Measurements from ENCODE around the gene KANTR. TPM values are rescaled to one million over a fixed set of nuclear protein-coding genes. Genes with fewer than 3 reads are reported as not detected.

Gene KANTR, protein sequence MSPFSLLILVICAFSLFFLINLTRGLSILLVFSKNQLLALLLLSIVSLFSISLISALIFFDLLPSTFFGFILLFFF
- total RNA-seq: 1.6 and 1.8 TPM in 2 replicates

DNA sequence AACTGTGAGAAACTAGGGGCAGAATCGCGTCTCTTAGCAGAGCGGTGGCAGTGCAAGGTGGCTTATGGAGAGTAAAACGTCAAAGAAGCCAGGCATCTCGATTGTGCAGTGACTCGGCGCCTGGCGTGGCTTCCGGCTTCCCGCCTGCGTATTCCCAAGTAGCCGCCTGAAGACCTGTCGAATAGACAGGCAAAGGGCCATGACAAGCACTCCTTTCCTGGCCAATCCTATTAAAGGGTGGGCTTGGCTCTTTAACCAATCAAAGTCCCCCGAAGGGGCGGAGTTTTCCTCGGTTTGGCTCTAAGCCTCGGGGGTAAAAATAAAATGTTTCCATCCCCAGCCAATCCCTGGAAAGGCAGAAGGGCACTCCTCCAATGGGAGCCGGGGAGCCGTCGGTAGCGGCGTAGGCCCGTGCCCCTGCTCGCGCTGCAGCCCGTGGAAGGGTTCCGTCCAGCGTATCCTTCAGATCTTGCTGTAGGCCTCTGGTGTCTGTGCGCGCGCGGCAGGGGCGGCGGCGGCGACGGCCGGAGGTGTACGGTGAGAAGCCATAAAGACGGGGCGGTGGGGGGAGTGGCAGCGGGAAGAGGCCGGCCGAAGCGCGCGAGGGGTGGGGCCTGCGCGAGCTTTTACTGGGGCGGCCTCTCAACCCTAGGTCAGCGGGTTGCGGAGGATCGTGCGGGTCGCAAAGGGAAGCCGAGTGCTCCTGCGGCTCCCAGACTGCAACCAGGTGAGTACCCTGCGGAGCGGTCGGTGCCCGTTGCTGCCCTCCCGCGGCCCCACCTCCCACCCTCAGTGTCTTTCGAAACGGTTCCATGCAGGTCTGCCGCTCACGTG, at the start of gene KANTR:
KANTR (plus strand) TSS at position 395 of the 834 bp plus-strand sequence. CDS start 30,131 bp downstream, outside the sequence.

DNA sequence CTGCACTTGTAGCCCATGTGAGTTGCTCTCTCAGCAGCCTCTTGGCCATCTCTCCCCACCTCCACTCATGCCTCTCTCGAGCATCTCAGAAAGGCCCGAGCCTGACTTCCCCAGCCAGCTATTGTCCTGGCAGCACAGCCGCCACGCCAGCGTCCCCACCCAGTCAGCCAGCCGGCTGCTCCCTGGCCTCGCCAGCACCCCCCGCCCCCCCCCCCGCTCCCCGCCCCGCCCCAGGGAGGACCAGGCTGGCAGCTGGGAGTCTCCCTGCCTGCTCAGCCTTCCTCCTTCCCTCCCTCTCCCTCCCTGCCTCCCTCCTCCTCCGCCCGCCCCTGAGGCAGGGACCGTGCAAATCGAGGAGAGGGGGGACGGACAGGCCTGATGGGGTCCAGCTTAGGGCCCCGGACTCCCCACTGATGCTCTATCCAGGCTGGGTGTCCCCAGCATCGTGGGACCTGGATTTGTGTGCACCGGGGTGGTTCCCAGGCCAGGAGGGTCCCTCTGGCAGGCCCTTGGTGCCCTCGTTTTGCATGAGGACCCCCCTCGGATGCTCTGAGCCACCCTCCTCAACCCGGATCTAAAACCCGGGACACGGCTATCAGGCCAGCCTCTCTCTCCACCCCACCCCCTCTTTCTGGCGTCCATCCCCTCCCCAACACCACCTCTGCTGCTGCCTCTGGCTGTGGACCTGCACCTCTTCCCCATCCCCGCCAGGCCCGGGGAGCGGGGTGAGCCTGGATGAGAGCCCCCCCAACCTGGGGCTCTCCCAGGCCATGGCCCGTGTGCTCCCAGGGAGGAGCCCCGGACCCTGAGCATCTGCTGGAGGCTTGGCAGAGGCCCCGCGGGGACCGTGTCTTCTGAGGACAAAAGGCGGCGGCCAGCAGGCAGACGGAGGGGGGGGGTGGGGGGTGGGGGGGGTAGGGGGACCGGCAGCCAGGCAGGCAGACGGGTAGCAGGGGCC, 45.5 kb upstream of the KANTR start, which contains the start of gene GPR173:
GPR173 (plus strand) TSS at position 621 of the 958 bp plus-strand sequence. CDS start 27,833 bp downstream, outside the sequence.

DNA sequence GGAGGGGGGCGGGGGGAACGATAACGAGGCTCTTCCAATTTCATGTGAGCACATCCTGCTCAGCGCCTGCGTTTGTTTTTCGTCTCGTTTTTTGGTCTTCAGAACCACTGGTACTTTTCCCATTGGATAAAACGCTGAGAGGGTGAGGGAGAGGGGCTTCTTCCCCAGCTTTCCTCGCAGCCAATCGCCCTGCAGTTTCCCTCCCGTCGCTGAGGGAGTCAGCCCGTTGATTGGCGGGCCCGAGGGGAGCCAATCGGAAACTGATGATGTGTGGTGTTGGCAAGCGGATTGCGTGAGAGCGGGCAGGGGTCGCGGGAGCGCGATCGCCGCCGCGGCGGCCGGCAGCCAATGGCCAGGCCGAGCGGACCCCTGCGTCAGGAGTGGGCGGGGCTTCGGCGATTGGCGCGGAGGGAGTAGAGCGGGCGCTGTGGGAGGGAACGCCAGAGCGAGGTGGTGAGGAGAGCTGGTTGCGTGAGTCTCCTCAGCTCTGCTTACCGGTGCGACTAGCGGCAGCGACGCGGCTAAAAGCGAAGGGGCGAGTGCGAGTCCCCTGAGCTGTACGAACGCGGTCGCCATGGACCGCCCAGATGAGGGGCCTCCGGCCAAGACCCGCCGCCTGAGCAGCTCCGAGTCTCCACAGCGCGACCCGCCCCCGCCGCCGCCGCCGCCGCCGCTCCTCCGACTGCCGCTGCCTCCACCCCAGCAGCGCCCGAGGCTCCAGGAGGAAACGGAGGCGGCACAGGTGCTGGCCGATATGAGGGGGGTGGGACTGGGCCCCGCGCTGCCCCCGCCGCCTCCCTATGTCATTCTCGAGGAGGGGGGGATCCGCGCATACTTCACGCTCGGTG, 11.8 kb upstream of the KANTR start, which contains the start of gene TSPYL2:
TSPYL2 (plus strand) TSS at position 443 of the 848 bp plus-strand sequence; CDS start at position 575, 132 bp downstream.

Other genes starting within 250 kb of the KANTR start
- not detected in 2 replicates for gene XAGE3, start 226.1 kb upstream of the KANTR start, total RNA-seq
- 7.8 and 13.8 TPM in 2 replicates for gene FAM156B, start 196.8 kb upstream of the KANTR start, total RNA-seq
- 2.8 and 8.4 TPM in 2 replicates for gene FAM156A, start 135.6 kb upstream of the KANTR start, total RNA-seq
- 0.08 TPM in 1 of 2 replicates, not detected in the other for gene GPR173, start 45.4 kb upstream of the KANTR start, total RNA-seq
- gene TSPYL2, start 11.8 kb upstream of the KANTR start, total RNA-seq: 10.3 and 13.1 TPM in 2 replicates
- gene KDM5C, start 131.1 kb downstream of the KANTR start, total RNA-seq: 45.1 and 53.8 TPM in 2 replicates
- 9.2 and 11.1 TPM in 2 replicates for gene IQSEC2, start 187.4 kb downstream of the KANTR start, total RNA-seq

Measured in hair follicular keratinocyte (primary cell).